Esophagus squamous epithelium (tissue), 5 donors: ENCODE data around the gene DOK6. TPM values are rescaled to one million over a fixed set of nuclear protein-coding genes. Genes with fewer than 3 reads are reported as not detected.
"Not testable (repeated sequence)": the region's sequence is repeated elsewhere in the genome, so short reads cannot be mapped to it uniquely, and the experiment has no call there.

ENCODE experiments used
- DNase-seq: peaks from one replicate; lab custom pipeline; 2025; lab: John Stamatoyannopoulos, UW
- H3K27ac ChIP-seq, 4 donors: fragments of 200-600 bp; sonication (generic); one replicate each; pipeline ENCODE4 v1.5.1; 2016 to 2019; ENCODE audit warnings: mild to moderate bottlenecking in 1 of 4
- H3K27me3 ChIP-seq, 4 donors: fragments of 200-600 bp; sonication (generic); 1 replicate in 3 of 4; 2 replicates in 1 of 4; pipeline versions ENCODE4 v1.5.1 to v1.6.0; 2017 to 2021; ENCODE audit warnings: antibody characterized with exemption in 1 of 4
- H3K36me3 ChIP-seq, 3 donors: fragments of 200-600 bp; sonication (generic); one replicate each; pipeline ENCODE4 v1.5.1; 2016 to 2019
- H3K4me1 ChIP-seq, 3 donors: fragments of 200-600 bp; sonication (generic); one replicate each; pipeline ENCODE4 v1.5.1; 2017 to 2019
- H3K4me3 ChIP-seq, 4 donors: fragments of 200-600 bp; sonication (generic); 1 replicate in 3 of 4; 2 replicates in 1 of 4; pipeline ENCODE4 v1.5.1; 2016 to 2019; ENCODE audit warnings: mild to moderate bottlenecking in 2 of 4, moderate library complexity in 1 of 4
- H3K9me3 ChIP-seq, 3 donors: fragments of 200-600 bp; sonication (generic); one replicate each; pipeline ENCODE4 v1.5.1; 2016 to 2019
- POLR2A ChIP-seq, 4 donors: fragments of 450-650 bp; IDR thresholded peaks; one replicate each; pipeline ENCODE4 v1.6.1; 2017; ENCODE audit warnings: antibody characterized with exemption in 4 of 4, mild to moderate bottlenecking in 4 of 4, moderate library complexity in 3 of 4
- WGBS, 2 donors: methylation state at CpG; one replicate each; pipeline ENCODE4 v1.1.5; 2018; 5-methylcytosine and 5-hydroxymethylcytosine counted together
- intact Hi-C: fragments of 100-400 bp; cut with DNase I; formaldehyde crosslinking; loops from one replicate; pipeline ENCODE4 v1.15.0; 2022
- total RNA-seq, 4 donors: library from RNA; depleted of rRNA; stranded (reverse); fragments of >200 nt; gene quantifications; one replicate each; pipeline ENCODE4 v1.1.0, GENCODE V29; 2016
- TF ChIP-seq, protein P1 (sequence below), 6 experiments: fragments of 450-650 bp in 4 of 6; fragments of 200-600 bp in 2 of 6; sonication (generic) in 2 of 6; IDR thresholded peaks; one replicate each; pipeline ENCODE4 v1.5.1; 2016 to 2019; ENCODE audit warnings: antibody characterized with exemption in 6 of 6, mild to moderate bottlenecking in 4 of 6, moderate library complexity in 4 of 6
- donor health status: DM: yes; HTN: yes; CAD: no.

Gene DOK6
- total RNA-seq, 4 donors from 2014 or later = 0.57 to 0.88 TPM; not detected in 2

- intact Hi-C loops = no loop called here
- Histone ChIP-seq H3K4me1 (no peaks in the 10 kb centered on the region), H3K4me3 (no peak overlapping the region), H3K27ac (no peak overlapping the region), H3K36me3 (no peaks in the 10 kb centered on the region), H3K9me3 (peaks cover 0 to 1% (median 0%) of the 10 kb centered on the region in 3 donors), H3K27me3 (no peaks in the 10 kb centered on the region)
- 88% methylated on average over 2 of the region's 2 CpGs for WGBS, 2 donors
- TF ChIP-seq, protein P1, sequence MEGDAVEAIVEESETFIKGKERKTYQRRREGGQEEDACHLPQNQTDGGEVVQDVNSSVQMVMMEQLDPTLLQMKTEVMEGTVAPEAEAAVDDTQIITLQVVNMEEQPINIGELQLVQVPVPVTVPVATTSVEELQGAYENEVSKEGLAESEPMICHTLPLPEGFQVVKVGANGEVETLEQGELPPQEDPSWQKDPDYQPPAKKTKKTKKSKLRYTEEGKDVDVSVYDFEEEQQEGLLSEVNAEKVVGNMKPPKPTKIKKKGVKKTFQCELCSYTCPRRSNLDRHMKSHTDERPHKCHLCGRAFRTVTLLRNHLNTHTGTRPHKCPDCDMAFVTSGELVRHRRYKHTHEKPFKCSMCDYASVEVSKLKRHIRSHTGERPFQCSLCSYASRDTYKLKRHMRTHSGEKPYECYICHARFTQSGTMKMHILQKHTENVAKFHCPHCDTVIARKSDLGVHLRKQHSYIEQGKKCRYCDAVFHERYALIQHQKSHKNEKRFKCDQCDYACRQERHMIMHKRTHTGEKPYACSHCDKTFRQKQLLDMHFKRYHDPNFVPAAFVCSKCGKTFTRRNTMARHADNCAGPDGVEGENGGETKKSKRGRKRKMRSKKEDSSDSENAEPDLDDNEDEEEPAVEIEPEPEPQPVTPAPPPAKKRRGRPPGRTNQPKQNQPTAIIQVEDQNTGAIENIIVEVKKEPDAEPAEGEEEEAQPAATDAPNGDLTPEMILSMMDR (IDR thresholded peaks at IDR 0.05) = no peak
- no peak for TF ChIP-seq POLR2A (IDR thresholded peaks at IDR 0.05)
- DNase-seq = no peak
Observed at GRCh38 chr18:69844656-69845055, 444.0 kb downstream of the DOK6 start.

GRCh38 chr18:69845593-69846506 lies 445.2 kb downstream of the DOK6 start:
- no peak for DNase-seq
- no peak overlapping the region for H3K27ac ChIP-seq
- no peaks in the 10 kb centered on the region for H3K4me1 ChIP-seq
- H3K9me3 ChIP-seq = no peaks in the 10 kb centered on the region
- H3K27me3 ChIP-seq = no peaks in the 10 kb centered on the region
- intact Hi-C loops = no loop called here
- TF ChIP-seq, protein P1 (IDR thresholded peaks at IDR 0.05) = no peak
- no peak for TF ChIP-seq POLR2A (IDR thresholded peaks at IDR 0.05)
- H3K36me3 ChIP-seq = no peaks in the 10 kb centered on the region
- WGBS, 2 donors = 74 to 75% methylated on average over 8 of the region's 8 CpGs
- no peak overlapping the region for H3K4me3 ChIP-seq

GRCh38 chr18:69853051-69853450 lies 452.4 kb downstream of the DOK6 start:
- TF ChIP-seq POLR2A (IDR thresholded peaks at IDR 0.05) = no peak
- TF ChIP-seq, protein P1 (IDR thresholded peaks at IDR 0.05) = no peak
- no peak for DNase-seq
- Histone ChIP-seq H3K27me3 (no peaks in the 10 kb centered on the region), H3K9me3 (no peaks in the 10 kb centered on the region), H3K27ac (no peak overlapping the region), H3K4me3 (no peak overlapping the region), H3K4me1 (no peaks in the 10 kb centered on the region), H3K36me3 (no peaks in the 10 kb centered on the region)
- intact Hi-C loops = no loop called here
- 31 to 46% methylated on average over 4 of the region's 4 CpGs for WGBS, 2 donors

DNA sequence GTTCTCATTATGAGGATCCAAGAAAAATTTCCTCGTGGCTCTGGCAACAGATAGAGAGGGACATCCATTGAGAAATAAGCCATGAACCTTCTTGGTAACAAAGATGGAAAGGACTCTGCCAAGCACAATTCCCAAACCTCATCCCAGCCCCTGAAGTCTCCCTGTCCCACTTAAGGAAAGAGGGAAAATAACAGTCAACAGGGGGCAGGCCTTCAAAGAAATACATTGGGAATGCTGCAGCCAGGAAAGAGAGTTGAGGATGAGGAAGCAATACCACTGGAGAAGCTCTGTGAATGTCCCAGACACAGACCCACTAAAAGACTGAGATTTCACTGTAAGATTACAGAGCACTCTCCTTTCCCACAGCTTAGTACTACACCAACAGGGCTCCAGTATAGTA lies 453.8 kb downstream of the DOK6 start:
- Histone ChIP-seq H3K4me3 (no peak overlapping the region), H3K4me1 (no peaks in the 10 kb centered on the region), H3K27ac (no peak overlapping the region), H3K9me3 (no peaks in the 10 kb centered on the region), H3K27me3 (no peaks in the 10 kb centered on the region), H3K36me3 (no peaks in the 10 kb centered on the region)
- intact Hi-C loops = no loop called here
- DNase-seq = no peak
- 40 to 56% methylated on average over 1 of the region's 1 CpG for WGBS, 2 donors
- no peak for TF ChIP-seq POLR2A (IDR thresholded peaks at IDR 0.05)
- TF ChIP-seq, protein P1 (IDR thresholded peaks at IDR 0.05) = no peak

DNA sequence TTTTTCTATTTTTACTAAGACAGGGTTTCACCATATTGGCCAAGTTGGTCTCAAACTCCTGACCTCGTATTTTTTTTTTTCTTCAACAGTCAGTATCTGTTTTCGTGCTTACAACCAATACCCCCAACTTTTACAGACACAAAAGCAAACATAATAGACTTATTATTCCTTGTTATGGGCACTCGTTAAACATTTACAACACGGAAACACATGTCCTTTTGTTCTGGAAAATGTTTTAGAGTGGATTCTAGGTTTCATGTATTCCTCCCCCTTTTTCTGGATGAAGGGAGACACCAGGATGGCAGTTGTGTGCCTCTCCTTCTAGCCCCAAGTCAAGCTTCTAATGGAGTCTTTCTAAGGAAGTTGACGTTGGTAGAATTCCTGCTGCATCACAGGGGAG lies 458.2 kb downstream of the DOK6 start:
- no peak overlapping the region for H3K4me3 ChIP-seq
- no peaks in the 10 kb centered on the region for H3K4me1 ChIP-seq
- 73% methylated on average over 5 of the region's 5 CpGs for WGBS, 2 donors
- no peaks in the 10 kb centered on the region for H3K27me3 ChIP-seq
- no peaks in the 10 kb centered on the region for H3K36me3 ChIP-seq
- no peaks in the 10 kb centered on the region for H3K9me3 ChIP-seq
- no peak for DNase-seq
- no peak overlapping the region for H3K27ac ChIP-seq
- intact Hi-C loops = no loop called here
- TF ChIP-seq, protein P1 (IDR thresholded peaks at IDR 0.05) = no peak

- WGBS, 2 donors = 73 to 76% methylated on average over 6 of the region's 6 CpGs
- DNase-seq, intact Hi-C loops, H3K27me3 ChIP-seq, H3K9me3 ChIP-seq, H3K36me3 ChIP-seq, H3K4me1 ChIP-seq, H3K4me3 ChIP-seq, H3K27ac ChIP-seq: not testable (repeated sequence)
Observed at GRCh38 chr18:69864802-69865201, 464.1 kb downstream of the DOK6 start.
